Neural cell (in vitro differentiated cells): Measurements from ENCODE around the gene PDHB. TPM values are rescaled to one million over a fixed set of nuclear protein-coding genes. Genes with fewer than 3 reads are reported as not detected.

Experiments
- H2AFZ ChIP-seq: fragments of 200-600, 300-800 bp; sonication (generic), shearing (Covaris generic); 2 replicates; pipeline ENCODE4 v1.6.0; 2014; ENCODE audit warnings: low read depth, mild to moderate bottlenecking, antibody characterized with exemption, low read length, moderate library complexity
- H3F3A ChIP-seq: fragments of 200-600 bp; shearing (Covaris generic); 2 replicates; pipeline ENCODE4 v1.6.1; 2016; ENCODE audit warnings: mild to moderate bottlenecking, moderate library complexity, mixed read lengths, antibody characterized with exemption, low read length; ENCODE audit not compliant: insufficient read depth, poor library complexity, severe bottlenecking
- H3K27ac ChIP-seq: fragments of 200-600, 300-800 bp; sonication (generic), shearing (Covaris generic); 2 replicates; pipeline ENCODE4 v1.5.1; 2014; ENCODE audit warnings: mild to moderate bottlenecking, low read length, moderate library complexity
- H3K27me3 ChIP-seq: fragments of 300-800, 200-600 bp; sonication (generic), shearing (Covaris generic); 2 replicates; pipeline ENCODE4 v1.6.0; 2014; ENCODE audit warnings: mild to moderate bottlenecking, low read depth, low read length, moderate library complexity; ENCODE audit not compliant: insufficient read depth
- H3K36me3 ChIP-seq: fragments of 300-800, 200-600 bp; sonication (generic), shearing (Covaris generic); 2 replicates; pipeline ENCODE4 v1.5.1; 2014; ENCODE audit warnings: mild to moderate bottlenecking, antibody characterized with exemption, low read length, moderate library complexity; ENCODE audit not compliant: insufficient read depth
- H3K4me2 ChIP-seq: fragments of 300-800, 200-600 bp; sonication (generic), shearing (Covaris generic); 2 replicates; pipeline ENCODE4 v1.6.0; 2014; ENCODE audit warnings: mild to moderate bottlenecking, low read length
- H3K4me3 ChIP-seq: fragments of 300-800, 200-600 bp; sonication (generic), shearing (Covaris generic); 2 replicates; pipeline ENCODE4 v1.5.1; 2014; ENCODE audit warnings: mild to moderate bottlenecking, low read length, moderate library complexity
- H3K79me2 ChIP-seq: fragments of 200-600 bp; shearing (Covaris generic); replicated peaks from 2 replicates; pipeline ENCODE4 v1.6.0; 2014; ENCODE audit warnings: mild to moderate bottlenecking, low read length, moderate library complexity; ENCODE audit not compliant: insufficient read depth
- H3K9ac ChIP-seq: fragments of 300-800, 200-600 bp; sonication (generic), shearing (Covaris generic); 2 replicates; pipeline ENCODE4 v1.6.1; 2016; ENCODE audit warnings: mild to moderate bottlenecking, low read length, mixed read lengths
- H3K9me2 ChIP-seq: fragments of 200-600 bp; shearing (Covaris generic); 2 replicates; pipeline ENCODE4 v1.6.1; 2016; ENCODE audit warnings: mild to moderate bottlenecking, low read length, mixed read lengths; ENCODE audit not compliant: insufficient read depth
- H3K9me3 ChIP-seq: fragments of 200-600, 300-800 bp; sonication (generic), shearing (Covaris generic); 2 replicates; pipeline ENCODE4 v1.6.1; 2016; ENCODE audit warnings: mild to moderate bottlenecking, mixed run types, low read length, moderate library complexity, mixed read lengths
- H4K20me1 ChIP-seq: fragments of 200-600 bp; shearing (Covaris generic); 2 replicates; pipeline ENCODE4 v1.6.1; 2016; ENCODE audit warnings: mild to moderate bottlenecking, mixed run types; ENCODE audit not compliant: insufficient read depth
- CTCF ChIP-seq: fragments of 450-650 bp; IDR thresholded peaks from 2 replicates; pipeline ENCODE4 v1.5.1; 2014; ENCODE audit warnings: antibody characterized with exemption, mild to moderate bottlenecking, moderate library complexity; ENCODE audit not compliant: poor library complexity, severe bottlenecking
- EP300 ChIP-seq: fragments of 450-650 bp; conservative IDR thresholded peaks from 2 replicates; pipeline ENCODE4 v1.6.1; 2014; ENCODE audit warnings: antibody characterized with exemption, mild to moderate bottlenecking, moderate library complexity; ENCODE audit not compliant: poor library complexity, severe bottlenecking
- EZH2 ChIP-seq: fragments of 200-600, 300-800 bp; shearing (Covaris generic), sonication (generic); IDR thresholded peaks from 2 replicates; pipeline ENCODE4 v1.6.1; 2014; ENCODE audit warnings: antibody characterized with exemption, low read length, borderline replicate concordance, mild to moderate bottlenecking; ENCODE audit not compliant: insufficient read depth, poor library complexity, severe bottlenecking
- MXI1 ChIP-seq: fragments of 450-650 bp; conservative IDR thresholded peaks from 2 replicates; pipeline ENCODE4 v1.6.1; 2014; ENCODE audit warnings: antibody characterized with exemption, mild to moderate bottlenecking; ENCODE audit not compliant: poor library complexity, severe bottlenecking
- POLR2AphosphoS5 ChIP-seq: IDR thresholded peaks from 2 replicates; pipeline ENCODE4 v1.6.1; 2012
- RAD21 ChIP-seq: fragments of 450-650 bp; conservative IDR thresholded peaks from 2 replicates; pipeline ENCODE4 v1.6.1; 2014; ENCODE audit warnings: antibody characterized with exemption, mild to moderate bottlenecking, moderate library complexity
- REST ChIP-seq: IDR thresholded peaks from 2 replicates; pipeline ENCODE4 v1.6.1; 2012; ENCODE audit warnings: borderline replicate concordance
- SMC3 ChIP-seq: fragments of 450-650 bp; conservative IDR thresholded peaks from 2 replicates; pipeline ENCODE4 v1.6.1; 2014; ENCODE audit warnings: antibody characterized with exemption, mild to moderate bottlenecking, moderate library complexity; ENCODE audit not compliant: poor library complexity
- TAF1 ChIP-seq: IDR thresholded peaks from 2 replicates; pipeline ENCODE4 v1.6.1; 2012; ENCODE audit warnings: low read depth
- polyA plus RNA-seq: library from polyadenylated mRNA; depleted of rRNA; stranded (reverse); fragments of >200 nt; gene quantifications from 2 replicates; pipeline ENCODE4 v1.2.3, GENCODE V29; 2014

PDHB gene
- polyA plus RNA-seq, 1 donor from 2014 or later: 154 TPM

GRCh38 chr3:58473275-58473674, 39.6 kb upstream of the PDHB start:
- H3K79me2 ChIP-seq: no peaks in the 10 kb centered on the region
- no peaks in the 10 kb centered on the region for H3K36me3 ChIP-seq
- no peak for TF ChIP-seq EZH2
- TF ChIP-seq REST: no peak
- no peak for TF ChIP-seq CTCF
- no peak for TF ChIP-seq SMC3
- TF ChIP-seq RAD21: no peak
- no peak for TF ChIP-seq MXI1
- no peak for TF ChIP-seq TAF1
- no peak for TF ChIP-seq EP300
- TF ChIP-seq POLR2AphosphoS5: no peak
- H3K27ac ChIP-seq: no peak overlapping the region
- no peaks in the 10 kb centered on the region for H3K27me3 ChIP-seq
- H3K9me3 ChIP-seq: no peaks in the 10 kb centered on the region
- no peak overlapping the region for H3K9ac ChIP-seq
- H3K4me2 ChIP-seq: no peak overlapping the region
- no peak overlapping the region for H2AFZ ChIP-seq
- no peak overlapping the region for H3K4me3 ChIP-seq
- H4K20me1 ChIP-seq: no peaks in the 10 kb centered on the region
- no peaks in the 10 kb centered on the region for H3K9me2 ChIP-seq
- H3F3A ChIP-seq: no peaks in the 10 kb centered on the region

- H3K36me3 ChIP-seq: no peaks in the 10 kb centered on the region
- H3F3A ChIP-seq: no peaks in the 10 kb centered on the region
- H3K79me2 ChIP-seq: no peaks in the 10 kb centered on the region
- no peaks in the 10 kb centered on the region for H3K27me3 ChIP-seq
- no peak overlapping the region for H3K4me2 ChIP-seq
- no peaks in the 10 kb centered on the region for H3K9me2 ChIP-seq
- no peak overlapping the region for H3K27ac ChIP-seq
- H2AFZ ChIP-seq: peak overlapping the region; percentile 36
- no peaks in the 10 kb centered on the region for H4K20me1 ChIP-seq
- no peaks in the 10 kb centered on the region for H3K9me3 ChIP-seq
- TF ChIP-seq REST: no peak
- TF ChIP-seq MXI1: no peak
- TF ChIP-seq SMC3: no peak
- TF ChIP-seq POLR2AphosphoS5: no peak
- TF ChIP-seq EP300: no peak
- TF ChIP-seq TAF1: no peak
- no peak for TF ChIP-seq RAD21
- TF ChIP-seq CTCF: no peak
- no peak for TF ChIP-seq EZH2
- H3K4me3 ChIP-seq: no peak overlapping the region
- no peak overlapping the region for H3K9ac ChIP-seq
These were observed 37.6 kb upstream of the PDHB start for GRCh38 chr3:58471025-58471887.
